ENCODE measurements around the gene CYP26A1. TPM values are rescaled to one million over a fixed set of nuclear protein-coding genes. Genes with fewer than 3 reads are reported as not detected.
A peak's percentile ranks its signal among the peaks of the same experiment; 100 is the strongest.

CYP26A1 gene, protein sequence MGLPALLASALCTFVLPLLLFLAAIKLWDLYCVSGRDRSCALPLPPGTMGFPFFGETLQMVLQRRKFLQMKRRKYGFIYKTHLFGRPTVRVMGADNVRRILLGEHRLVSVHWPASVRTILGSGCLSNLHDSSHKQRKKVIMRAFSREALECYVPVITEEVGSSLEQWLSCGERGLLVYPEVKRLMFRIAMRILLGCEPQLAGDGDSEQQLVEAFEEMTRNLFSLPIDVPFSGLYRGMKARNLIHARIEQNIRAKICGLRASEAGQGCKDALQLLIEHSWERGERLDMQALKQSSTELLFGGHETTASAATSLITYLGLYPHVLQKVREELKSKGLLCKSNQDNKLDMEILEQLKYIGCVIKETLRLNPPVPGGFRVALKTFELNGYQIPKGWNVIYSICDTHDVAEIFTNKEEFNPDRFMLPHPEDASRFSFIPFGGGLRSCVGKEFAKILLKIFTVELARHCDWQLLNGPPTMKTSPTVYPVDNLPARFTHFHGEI
- not detected in 2 replicates for total RNA-seq

DNA sequence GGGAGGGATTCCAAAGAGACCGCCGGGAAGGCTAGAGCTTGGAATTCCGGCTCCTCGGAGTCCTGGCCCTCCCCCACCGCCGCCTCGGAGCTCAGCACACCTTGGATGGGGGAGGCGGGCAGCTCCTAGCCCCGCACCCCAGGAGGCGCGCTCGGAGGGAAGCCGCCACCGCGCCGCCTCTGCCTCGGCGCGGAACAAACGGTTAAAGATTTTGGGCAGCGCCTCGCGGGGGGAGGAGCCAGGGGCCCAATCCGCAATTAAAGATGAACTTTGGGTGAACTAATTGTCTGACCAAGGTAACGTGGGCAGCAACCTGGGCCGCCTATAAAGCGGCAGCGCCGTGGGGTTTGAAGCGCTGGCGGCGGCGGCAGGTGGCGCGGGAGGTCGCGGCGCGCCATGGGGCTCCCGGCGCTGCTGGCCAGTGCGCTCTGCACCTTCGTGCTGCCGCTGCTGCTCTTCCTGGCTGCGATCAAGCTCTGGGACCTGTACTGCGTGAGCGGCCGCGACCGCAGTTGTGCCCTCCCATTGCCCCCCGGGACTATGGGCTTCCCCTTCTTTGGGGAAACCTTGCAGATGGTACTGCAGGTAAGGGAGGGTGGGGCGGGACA is at the start of gene CYP26A1:
Gene CYP26A1, plus strand, starts transcription at position 355 of the 608 bp plus-strand sequence. Its CDS starts 42 bp downstream, at position 397.
- H3K27me3 Mint-ChIP-seq (ENCODE audit: insufficient read depth), result peaks cover 84% of the 10 kb centered on the region
- H3K27ac Mint-ChIP-seq, result no peak within 1 kb of the TSS
- no peaks in the 10 kb centered on the region for H3K36me3 Mint-ChIP-seq (ENCODE audit: low read depth)
- H3K4me3 Mint-ChIP-seq, result peak within 1 kb of the TSS; percentile 39
- no peaks in the 10 kb centered on the region for H3K9me3 Mint-ChIP-seq
- no peak for DNase-seq (ENCODE audit: low spot score)
- intact Hi-C loops (cut with micrococcal nuclease), result loop anchor here (2.0 to 10.0 kb wide), 4 partner anchors 106 to 431 kb away; no protein-coding TSS in a partner anchor
- H3K4me1 Mint-ChIP-seq (ENCODE audit: low read depth), result peaks cover 18% of the 10 kb centered on the region

- Mint-ChIP-seq H3K36me3 (ENCODE audit: low read depth) (no peaks in the 10 kb centered on the region), H3K4me1 (ENCODE audit: low read depth) (no peaks in the 10 kb centered on the region), H3K27ac (no peak overlapping the region), H3K4me3 (no peak overlapping the region), H3K27me3 (ENCODE audit: insufficient read depth) (no peaks in the 10 kb centered on the region), H3K9me3 (no peaks in the 10 kb centered on the region)
- DNase-seq (ENCODE audit: low spot score), result no peak
- intact Hi-C loops (cut with micrococcal nuclease), result no loop called here
These were observed 47.6 kb upstream of the CYP26A1 start for GRCh38 chr10:93026072-93026471.

- H3K4me3 Mint-ChIP-seq, result no peak overlapping the region
- H3K4me1 Mint-ChIP-seq (ENCODE audit: low read depth), result no peaks in the 10 kb centered on the region
- H3K27me3 Mint-ChIP-seq (ENCODE audit: insufficient read depth), result no peaks in the 10 kb centered on the region
- H3K9me3 Mint-ChIP-seq, result no peaks in the 10 kb centered on the region
- intact Hi-C loops (cut with micrococcal nuclease), result no loop called here
- H3K27ac Mint-ChIP-seq, result no peak overlapping the region
- H3K36me3 Mint-ChIP-seq (ENCODE audit: low read depth), result no peaks in the 10 kb centered on the region
- no peak for DNase-seq (ENCODE audit: low spot score)
These were observed 46.2 kb upstream of the CYP26A1 start for GRCh38 chr10:93027508-93027907.

- DNase-seq (ENCODE audit: low spot score), result no peak
- Mint-ChIP-seq H3K4me3 (no peak overlapping the region), H3K27me3 (ENCODE audit: insufficient read depth) (no peaks in the 10 kb centered on the region), H3K4me1 (ENCODE audit: low read depth) (no peaks in the 10 kb centered on the region), H3K27ac (no peak overlapping the region), H3K36me3 (ENCODE audit: low read depth) (no peaks in the 10 kb centered on the region), H3K9me3 (no peaks in the 10 kb centered on the region)
- intact Hi-C loops (cut with micrococcal nuclease), result no loop called here
These were observed 44.8 kb upstream of the CYP26A1 start for GRCh38 chr10:93028883-93029282.

DNA sequence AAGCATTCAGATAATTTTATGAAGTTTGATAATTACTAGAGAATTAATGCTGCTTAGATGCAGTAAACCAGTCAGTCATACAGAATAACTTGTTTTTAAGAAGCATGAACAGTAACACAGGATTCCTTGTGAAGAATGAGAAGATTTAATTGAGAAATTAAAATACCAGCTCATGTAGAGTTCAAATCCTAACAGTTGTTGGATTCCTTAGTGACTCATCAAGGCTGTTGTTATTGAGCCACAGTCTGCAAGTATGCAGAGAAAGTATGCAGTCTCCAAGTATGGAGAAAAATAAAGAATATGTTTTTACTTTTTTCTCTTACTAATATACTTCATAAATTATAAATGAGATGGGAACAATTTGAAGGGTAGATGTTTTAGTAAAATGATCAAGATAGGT is 43.3 kb upstream of the CYP26A1 start:
- H3K4me1 Mint-ChIP-seq (ENCODE audit: low read depth), result no peaks in the 10 kb centered on the region
- H3K27me3 Mint-ChIP-seq (ENCODE audit: insufficient read depth), result no peaks in the 10 kb centered on the region
- H3K9me3 Mint-ChIP-seq, result no peaks in the 10 kb centered on the region
- intact Hi-C loops (cut with micrococcal nuclease), result no loop called here
- H3K4me3 Mint-ChIP-seq, result no peak overlapping the region
- no peak overlapping the region for H3K27ac Mint-ChIP-seq
- no peaks in the 10 kb centered on the region for H3K36me3 Mint-ChIP-seq (ENCODE audit: low read depth)
- no peak for DNase-seq (ENCODE audit: low spot score)

GRCh38 chr10:93032105-93032808 is 41.4 kb upstream of the CYP26A1 start:
- H3K27ac Mint-ChIP-seq, result no peak overlapping the region
- H3K4me3 Mint-ChIP-seq, result no peak overlapping the region
- intact Hi-C loops (cut with micrococcal nuclease), result no loop called here
- no peak for DNase-seq (ENCODE audit: low spot score)
- no peaks in the 10 kb centered on the region for H3K36me3 Mint-ChIP-seq (ENCODE audit: low read depth)
- no peaks in the 10 kb centered on the region for H3K4me1 Mint-ChIP-seq (ENCODE audit: low read depth)
- no peaks in the 10 kb centered on the region for H3K9me3 Mint-ChIP-seq
- H3K27me3 Mint-ChIP-seq (ENCODE audit: insufficient read depth), result no peaks in the 10 kb centered on the region

DNA sequence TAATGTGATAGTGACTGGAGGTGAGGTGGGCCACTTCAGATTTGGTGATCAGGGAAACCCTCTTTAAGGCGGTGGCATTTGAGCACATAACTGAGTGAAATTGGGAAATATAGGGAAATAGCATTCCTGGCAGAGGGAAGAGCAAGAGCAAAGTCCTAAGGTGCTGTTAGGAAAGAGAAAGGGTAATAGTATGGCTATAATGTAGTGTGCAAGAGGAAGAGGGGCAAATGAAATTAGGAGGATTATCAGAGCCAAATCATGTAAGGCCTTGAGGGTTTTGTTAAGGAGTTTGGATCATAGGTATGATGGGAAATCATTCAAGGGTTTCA is 40.9 kb upstream of the CYP26A1 start:
- Mint-ChIP-seq H3K9me3 (no peaks in the 10 kb centered on the region), H3K27ac (no peak overlapping the region), H3K27me3 (ENCODE audit: insufficient read depth) (no peaks in the 10 kb centered on the region), H3K36me3 (ENCODE audit: low read depth) (no peaks in the 10 kb centered on the region), H3K4me3 (no peak overlapping the region), H3K4me1 (ENCODE audit: low read depth) (no peaks in the 10 kb centered on the region)
- no peak for DNase-seq (ENCODE audit: low spot score)
- intact Hi-C loops (cut with micrococcal nuclease), result no loop called here

- intact Hi-C loops (cut with micrococcal nuclease), result no loop called here
- H3K4me1 Mint-ChIP-seq (ENCODE audit: low read depth), result no peaks in the 10 kb centered on the region
- no peaks in the 10 kb centered on the region for H3K36me3 Mint-ChIP-seq (ENCODE audit: low read depth)
- no peak overlapping the region for H3K27ac Mint-ChIP-seq
- no peaks in the 10 kb centered on the region for H3K27me3 Mint-ChIP-seq (ENCODE audit: insufficient read depth)
- no peaks in the 10 kb centered on the region for H3K9me3 Mint-ChIP-seq
- H3K4me3 Mint-ChIP-seq, result no peak overlapping the region
- no peak for DNase-seq (ENCODE audit: low spot score)
These were observed 39.3 kb upstream of the CYP26A1 start for GRCh38 chr10:93034426-93034825.

GRCh38 chr10:93039110-93039509 is 34.6 kb upstream of the CYP26A1 start:
- Mint-ChIP-seq H3K9me3 (no peaks in the 10 kb centered on the region), H3K27ac (no peak overlapping the region)

DNA sequence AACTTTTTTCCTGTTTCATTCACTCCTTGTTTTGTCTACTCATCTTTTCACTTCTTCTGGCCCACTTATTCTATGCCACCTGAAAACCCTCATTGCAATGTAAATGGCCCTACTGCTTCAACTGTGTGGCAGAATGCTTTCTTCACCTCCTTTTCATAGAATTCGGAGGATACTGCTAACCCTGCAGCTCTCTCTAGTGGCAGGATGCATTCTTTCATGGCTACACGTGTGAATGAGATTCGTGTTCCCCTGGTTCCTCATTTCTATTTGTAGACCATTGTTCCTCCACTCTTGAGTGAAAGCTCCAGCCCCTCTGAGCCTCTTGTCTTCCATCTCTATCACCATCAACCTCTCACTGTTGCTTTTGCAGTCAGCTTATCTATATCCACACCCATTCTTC is 34.0 kb upstream of the CYP26A1 start:
- Mint-ChIP-seq H3K4me1 (ENCODE audit: low read depth) (no peaks in the 10 kb centered on the region), H3K9me3 (no peaks in the 10 kb centered on the region), H3K36me3 (ENCODE audit: low read depth) (no peaks in the 10 kb centered on the region), H3K27ac (no peak overlapping the region), H3K27me3 (ENCODE audit: insufficient read depth) (no peaks in the 10 kb centered on the region), H3K4me3 (no peak overlapping the region)
- intact Hi-C loops (cut with micrococcal nuclease), result loop anchor here (1.0 to 2.0 kb wide), 2 partner anchors 75 to 125 kb away; no protein-coding TSS in a partner anchor
- no peak for DNase-seq (ENCODE audit: low spot score)

More at GRCh38 chr10:93039110-93039509, 34.6 kb upstream of the CYP26A1 start:
- H3K36me3 Mint-ChIP-seq (ENCODE audit: low read depth), result no peaks in the 10 kb centered on the region
- H3K4me3 Mint-ChIP-seq, result no peak overlapping the region
- intact Hi-C loops (cut with micrococcal nuclease), result loop anchor here (1.0 to 2.0 kb wide), 2 partner anchors 74 to 125 kb away; no protein-coding TSS in a partner anchor
- no peaks in the 10 kb centered on the region for H3K27me3 Mint-ChIP-seq (ENCODE audit: insufficient read depth)
- no peaks in the 10 kb centered on the region for H3K4me1 Mint-ChIP-seq (ENCODE audit: low read depth)
- DNase-seq (ENCODE audit: low spot score), result no peak

DNA sequence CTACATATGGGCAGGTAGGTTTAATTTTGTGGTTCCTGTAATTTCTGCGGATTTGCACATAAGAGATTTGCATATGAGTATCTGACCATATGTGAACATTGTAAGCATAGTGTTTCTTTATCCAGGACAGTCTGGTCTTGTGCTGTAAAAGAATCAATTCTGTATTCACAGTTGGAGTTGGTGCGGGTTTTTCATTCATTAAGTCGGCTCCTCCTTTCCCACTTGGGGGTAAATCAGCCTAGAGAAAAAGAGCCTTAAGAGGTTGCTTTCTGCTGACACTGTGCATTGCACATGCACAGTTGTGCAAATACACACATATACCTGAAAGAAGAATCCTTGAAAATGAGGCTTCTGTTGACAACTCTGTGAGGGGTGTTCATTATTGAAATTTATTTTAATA is 19.2 kb upstream of the CYP26A1 start:
- peaks cover 10% of the 10 kb centered on the region for H3K27me3 Mint-ChIP-seq (ENCODE audit: insufficient read depth)
- peaks cover 1% of the 10 kb centered on the region for H3K36me3 Mint-ChIP-seq (ENCODE audit: low read depth)
- no peak overlapping the region for H3K4me3 Mint-ChIP-seq
- intact Hi-C loops (cut with micrococcal nuclease), result no loop called here
- H3K4me1 Mint-ChIP-seq (ENCODE audit: low read depth), result no peaks in the 10 kb centered on the region
- H3K27ac Mint-ChIP-seq, result no peak overlapping the region
- no peak for DNase-seq (ENCODE audit: low spot score)
- no peaks in the 10 kb centered on the region for H3K9me3 Mint-ChIP-seq

DNA sequence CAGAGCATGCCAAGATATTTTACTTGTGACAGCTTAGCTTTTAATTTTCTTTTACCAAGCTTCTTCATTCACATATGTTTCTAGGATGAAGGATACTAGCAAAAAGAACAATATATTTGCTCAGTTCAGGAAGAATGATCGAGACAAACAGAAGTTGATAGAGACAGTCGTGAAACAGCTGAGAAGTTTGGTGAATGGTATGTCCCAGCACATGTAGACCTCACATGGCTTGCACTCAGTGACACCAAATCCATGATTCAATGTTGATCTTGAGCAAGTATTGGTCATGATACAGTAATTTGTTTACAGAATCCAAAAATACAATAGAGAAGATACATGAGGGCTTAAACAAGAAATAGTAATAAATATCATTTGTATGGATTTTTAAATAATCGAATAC is 15.6 kb upstream of the CYP26A1 start:
- DNase-seq (ENCODE audit: low spot score), result no peak
- intact Hi-C loops (cut with micrococcal nuclease), result no loop called here
- Mint-ChIP-seq H3K9me3 (no peaks in the 10 kb centered on the region), H3K27me3 (ENCODE audit: insufficient read depth) (peaks cover 18% of the 10 kb centered on the region), H3K4me1 (ENCODE audit: low read depth) (peaks cover 9% of the 10 kb centered on the region), H3K27ac (no peak overlapping the region), H3K4me3 (no peak overlapping the region), H3K36me3 (ENCODE audit: low read depth) (peaks cover 5% of the 10 kb centered on the region)

All from activated T-helper 1 cell treated with anti-CD3 and anti-CD28 coated beads, Interleukin-12 subunit alpha, Interleukin-12 subunit beta, Interleukin-2, Interleukin-4 antibody, amounts not matched to agents 30 ng/mL and 10 ng/mL and 1 ng/mL, durations not matched to agents 14 hours and 24 hours and 36 hours (primary cell).